HG03135 (cell line): Measurements from ENCODE around the gene CR1L.
"Not testable (repeated sequence)": the region's sequence is repeated elsewhere in the genome, so short reads cannot be mapped to it uniquely, and the experiment has no call there.

Source experiments
- ATAC-seq: cut with Tn5 transposase; IDR thresholded peaks from one replicate; pipeline ENCODE4 v1.9.1; 2021; ENCODE audit warnings: mild to moderate bottlenecking, moderate library complexity; ENCODE audit not compliant: unreplicated experiment

CR1L gene

DNA sequence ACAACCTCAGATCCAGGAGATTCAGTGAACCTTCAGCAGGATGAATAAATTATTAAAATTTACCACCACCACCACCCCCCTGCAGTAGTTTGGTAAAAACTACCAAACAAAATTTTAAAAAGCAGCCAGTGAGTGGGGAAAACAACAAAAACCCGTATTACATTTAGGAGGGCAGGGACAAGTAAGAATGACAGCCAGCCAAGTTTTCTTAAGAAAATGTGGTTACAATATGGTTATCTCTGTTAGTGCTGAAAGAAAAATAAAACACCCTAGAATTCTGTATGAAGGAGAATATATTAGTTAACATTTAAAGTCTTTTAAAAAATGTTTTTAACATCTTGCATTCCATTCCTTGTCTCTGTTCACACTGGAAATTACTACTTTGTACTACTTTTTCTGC, 121.6 kb downstream of the CR1L start:
- ATAC-seq: no peak

DNA sequence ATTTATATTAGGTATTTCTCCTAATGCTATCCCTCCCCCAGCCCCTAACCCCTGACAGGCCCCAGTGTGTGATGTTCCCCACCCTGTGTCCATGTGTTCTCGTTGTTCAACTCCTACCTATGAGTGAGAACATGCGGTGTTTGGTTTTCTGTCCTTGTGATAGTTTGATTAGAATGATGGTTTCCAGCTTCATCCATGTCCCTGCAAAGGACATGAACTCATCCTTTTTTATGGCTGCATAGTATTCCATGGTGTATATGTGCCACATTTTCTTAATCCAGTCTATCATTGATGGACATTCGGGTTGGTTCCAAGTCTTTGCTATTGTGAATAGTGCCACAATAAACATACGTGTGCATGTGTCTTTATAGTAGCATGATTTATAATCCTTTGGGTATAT, 125.6 kb downstream of the CR1L start:
- ATAC-seq: not testable (repeated sequence)
